ENCODE data around the gene NCS1.

Gene NCS1

GRCh38 chr9:130172161-130172857, at the start of gene NCS1:
Gene NCS1 (plus strand): TSS chr9:130172404. CDS start chr9:130172664, 260 bp downstream.
- DNase-seq (ENCODE audit: low read depth) = peak; percentile 55

GRCh38 chr9:130122456-130122855, 49.7 kb upstream of the NCS1 start:
- DNase-seq (ENCODE audit: low read depth) = no peak

- no peak for DNase-seq (ENCODE audit: low read depth)
Observed at GRCh38 chr9:130124085-130124860, 47.9 kb upstream of the NCS1 start.

GRCh38 chr9:130126721-130127433, 45.3 kb upstream of the NCS1 start:
- DNase-seq (ENCODE audit: low read depth) = no peak

- no peak for DNase-seq (ENCODE audit: low read depth)
Observed at GRCh38 chr9:130128251-130128650, 44.0 kb upstream of the NCS1 start.

- DNase-seq (ENCODE audit: low read depth) = peak; percentile 78
Observed at GRCh38 chr9:130128733-130129431, 43.3 kb upstream of the NCS1 start.

GRCh38 chr9:130129432-130130061, 42.7 kb upstream of the NCS1 start:
- no peak for DNase-seq (ENCODE audit: low read depth)

- DNase-seq (ENCODE audit: low read depth) = no peak
Observed at GRCh38 chr9:130132746-130133145, 39.5 kb upstream of the NCS1 start.

GRCh38 chr9:130137081-130137640, 35.0 kb upstream of the NCS1 start:
- no peak for DNase-seq (ENCODE audit: low read depth)

GRCh38 chr9:130137641-130138081, 34.5 kb upstream of the NCS1 start:
- no peak for DNase-seq (ENCODE audit: low read depth)

- DNase-seq (ENCODE audit: low read depth) = peak; percentile 99
Observed at GRCh38 chr9:130138171-130138653, 34.0 kb upstream of the NCS1 start.

- peak; percentile 100 for DNase-seq (ENCODE audit: low read depth)
Observed at GRCh38 chr9:130138791-130139190, 33.4 kb upstream of the NCS1 start.

GRCh38 chr9:130139251-130139650, 33.0 kb upstream of the NCS1 start:
- DNase-seq (ENCODE audit: low read depth) = peak; percentile 75

GRCh38 chr9:130140706-130141105, 31.5 kb upstream of the NCS1 start:
- peak; percentile 42 for DNase-seq (ENCODE audit: low read depth)

GRCh38 chr9:130142056-130142455, 30.1 kb upstream of the NCS1 start:
- DNase-seq (ENCODE audit: low read depth) = no peak

GRCh38 chr9:130142641-130143040, 29.6 kb upstream of the NCS1 start:
- DNase-seq (ENCODE audit: low read depth) = no peak

GRCh38 chr9:130143279-130143893, 28.8 kb upstream of the NCS1 start:
- DNase-seq (ENCODE audit: low read depth) = no peak

- DNase-seq (ENCODE audit: low read depth) = peak; percentile 8
Observed at GRCh38 chr9:130143958-130144366, 28.2 kb upstream of the NCS1 start.

GRCh38 chr9:130144703-130145102, 27.5 kb upstream of the NCS1 start:
- no peak for DNase-seq (ENCODE audit: low read depth)

- no peak for DNase-seq (ENCODE audit: low read depth)
Observed at GRCh38 chr9:130145658-130146057, 26.5 kb upstream of the NCS1 start.

- DNase-seq (ENCODE audit: low read depth) = no peak
Observed at GRCh38 chr9:130147198-130147597, 25.0 kb upstream of the NCS1 start.

All from amniotic epithelial cell (primary cell).